NCI-H2171 (cell line): Measurements from ENCODE around the gene PLAAT5.
"Not testable (repeated sequence)": the region's sequence is repeated elsewhere in the genome, so short reads cannot be mapped to it uniquely, and the experiment has no call there.

Experiments used
- DNase-seq: peaks from one replicate; lab custom pipeline; 2025; lab: John Stamatoyannopoulos, UW

Gene PLAAT5, protein sequence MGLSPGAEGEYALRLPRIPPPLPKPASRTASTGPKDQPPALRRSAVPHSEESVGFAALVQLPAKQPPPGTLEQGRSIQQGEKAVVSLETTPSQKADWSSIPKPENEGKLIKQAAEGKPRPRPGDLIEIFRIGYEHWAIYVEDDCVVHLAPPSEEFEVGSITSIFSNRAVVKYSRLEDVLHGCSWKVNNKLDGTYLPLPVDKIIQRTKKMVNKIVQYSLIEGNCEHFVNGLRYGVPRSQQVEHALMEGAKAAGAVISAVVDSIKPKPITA

DNA sequence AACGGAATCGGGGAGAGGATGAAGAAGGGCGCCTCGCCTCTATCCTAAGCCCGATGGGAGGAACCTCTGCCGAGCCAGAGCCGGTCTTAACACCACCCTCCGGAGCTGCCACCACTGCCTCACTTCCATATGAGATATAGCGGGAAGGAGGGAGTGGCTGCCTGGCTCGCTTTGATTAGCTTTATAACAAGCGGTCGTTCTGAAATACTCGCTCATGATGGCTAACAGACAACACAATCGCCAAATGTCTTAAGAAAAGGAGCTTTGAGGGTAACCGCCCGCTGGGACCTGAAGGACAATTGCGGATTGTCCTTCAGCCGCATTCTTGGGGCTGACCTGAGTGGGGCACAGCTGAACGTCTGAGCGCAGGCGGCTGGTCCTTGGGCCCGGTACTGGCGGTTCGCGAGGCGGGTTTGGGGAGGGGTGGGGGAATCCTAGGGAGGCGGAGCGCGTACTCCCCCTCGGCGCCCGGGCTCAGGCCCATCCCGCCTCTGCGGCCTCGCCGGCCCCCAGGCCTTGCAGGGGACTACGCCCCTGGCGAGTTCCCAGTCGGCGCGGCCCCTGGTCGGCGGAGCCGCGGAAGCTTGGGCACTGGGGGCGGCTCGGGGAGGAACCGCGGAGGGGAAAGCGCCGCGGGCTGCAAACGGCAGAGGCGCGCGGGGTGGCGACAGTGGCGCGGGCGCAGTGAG, at the start of gene PLAAT5:
TSS of gene PLAAT5 (minus strand) at position 617 of the 689 bp plus-strand sequence. CDS start at position 484, 133 bp downstream.
- no peak for DNase-seq

DNA sequence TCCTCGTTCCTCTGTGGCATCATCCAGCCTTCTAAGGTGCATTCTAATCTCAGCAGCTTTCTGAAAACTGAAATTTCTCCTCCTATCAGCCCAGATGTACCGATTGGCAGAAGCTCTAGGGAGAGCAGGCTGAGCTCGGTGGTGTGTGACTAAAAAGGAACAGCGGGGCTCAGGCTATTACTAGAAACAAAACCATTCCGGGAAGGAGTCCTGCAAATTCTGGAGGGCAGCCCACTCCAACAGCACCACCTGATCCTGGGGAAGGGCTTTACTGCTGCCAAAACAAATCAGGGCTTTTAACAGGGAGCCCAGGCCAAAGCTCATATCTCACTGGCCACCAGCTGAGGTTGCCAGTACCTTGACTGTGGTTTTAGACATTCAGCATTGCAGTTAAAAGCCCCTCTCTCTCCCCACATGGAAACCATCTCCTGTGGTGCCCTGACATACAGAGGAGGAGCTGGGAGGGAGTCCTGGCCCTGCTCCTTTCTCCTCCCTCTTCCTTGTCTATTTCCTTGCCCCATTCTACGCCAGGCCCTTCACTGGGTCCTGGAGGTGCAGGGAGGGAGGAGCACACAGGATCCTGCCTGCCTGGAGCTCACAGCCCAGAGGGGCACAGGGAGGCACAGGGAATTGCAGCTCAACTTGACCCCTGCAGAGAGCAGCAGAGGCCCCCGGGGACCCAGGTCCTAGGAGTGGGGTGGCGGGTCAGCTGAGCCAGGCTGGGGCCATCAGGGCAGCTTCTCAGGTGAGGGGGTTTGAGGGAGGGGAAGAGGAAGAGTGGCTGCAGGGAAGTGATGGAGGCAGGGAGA, 46.5 kb upstream of the PLAAT5 start:
- peak; percentile 43 for DNase-seq

DNA sequence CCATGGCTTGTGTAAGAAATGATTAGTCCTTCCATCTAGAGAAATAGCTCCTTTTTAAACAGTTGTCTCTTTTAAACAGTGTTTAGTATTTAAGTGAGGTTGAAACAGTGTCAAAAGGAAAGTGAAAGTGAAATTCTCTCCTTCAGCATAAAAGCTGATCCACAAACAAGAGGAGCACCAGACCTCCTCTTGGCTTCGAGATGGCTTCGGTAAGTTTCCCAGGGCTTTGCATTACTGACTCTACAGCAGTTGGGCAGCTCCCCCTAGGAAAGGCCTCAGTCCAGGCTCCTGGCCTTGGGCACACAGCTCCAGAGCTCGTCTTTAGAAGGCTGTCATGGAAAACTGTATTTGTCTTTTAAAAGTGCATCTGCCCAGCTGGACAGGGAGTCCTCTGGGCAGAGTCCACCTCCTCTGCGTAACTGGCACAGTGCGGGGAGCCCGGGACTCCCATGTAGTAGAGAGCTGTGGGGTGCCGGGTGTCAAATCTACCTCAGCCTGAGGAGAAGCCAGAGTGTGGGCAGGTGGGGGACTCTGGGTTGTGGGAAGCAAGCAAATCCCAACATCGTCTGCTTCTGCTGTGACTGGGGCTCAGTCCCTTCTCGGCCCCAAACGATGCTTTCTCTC, 45.8 kb upstream of the PLAAT5 start, which contains the start of gene PLAAT4:
TSS of gene PLAAT4 (plus strand) at position 140 of the 624 bp plus-strand sequence. CDS start at position 201, 61 bp downstream.
- DNase-seq = no peak

DNA sequence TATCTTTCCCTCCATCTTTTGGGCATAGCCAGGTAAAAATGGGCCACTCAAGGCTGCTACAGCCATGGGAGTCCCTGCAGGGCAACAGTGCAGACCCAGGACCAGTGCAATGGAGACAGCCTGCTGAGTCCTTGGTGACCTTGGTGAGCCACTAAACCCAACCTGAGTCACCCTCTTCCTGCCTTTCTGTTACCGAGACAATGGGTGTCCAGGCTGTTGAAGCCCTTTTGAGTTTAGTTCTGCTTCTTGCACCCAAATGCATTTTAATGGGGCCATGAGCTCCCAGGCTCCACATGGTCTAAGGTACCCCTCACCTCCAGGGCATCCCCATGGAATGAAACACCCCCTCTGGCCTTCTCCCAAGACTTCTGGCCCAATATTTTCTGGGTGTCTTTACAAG, 44.8 kb upstream of the PLAAT5 start:
- no peak for DNase-seq

DNA sequence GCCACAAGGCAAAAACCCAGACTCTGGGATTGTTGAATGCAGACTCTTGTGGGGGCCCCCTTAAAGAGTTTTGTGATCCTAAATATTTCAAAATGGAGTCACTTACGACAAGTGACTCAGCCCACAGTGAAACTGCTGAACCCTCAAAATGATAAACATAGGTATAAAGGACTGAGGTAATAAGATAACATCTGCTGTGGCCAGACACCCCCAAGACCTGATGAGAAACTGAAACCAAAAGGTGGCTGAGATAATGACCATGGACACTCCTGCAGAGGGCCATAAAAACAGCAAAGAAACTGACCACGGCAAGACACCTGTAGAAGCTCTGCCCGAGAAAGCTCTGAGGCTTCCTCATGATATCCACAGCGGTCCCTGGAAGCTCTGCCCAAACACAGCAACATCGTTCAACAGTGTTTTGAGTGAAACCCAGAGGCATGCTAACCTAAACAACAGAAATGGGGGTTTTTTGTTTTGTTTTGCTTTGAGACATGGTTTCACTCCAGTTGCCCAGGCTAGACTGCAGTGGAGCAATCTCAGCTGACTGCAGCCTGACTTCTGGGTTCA, 44.0 kb upstream of the PLAAT5 start:
- DNase-seq = no peak

DNA sequence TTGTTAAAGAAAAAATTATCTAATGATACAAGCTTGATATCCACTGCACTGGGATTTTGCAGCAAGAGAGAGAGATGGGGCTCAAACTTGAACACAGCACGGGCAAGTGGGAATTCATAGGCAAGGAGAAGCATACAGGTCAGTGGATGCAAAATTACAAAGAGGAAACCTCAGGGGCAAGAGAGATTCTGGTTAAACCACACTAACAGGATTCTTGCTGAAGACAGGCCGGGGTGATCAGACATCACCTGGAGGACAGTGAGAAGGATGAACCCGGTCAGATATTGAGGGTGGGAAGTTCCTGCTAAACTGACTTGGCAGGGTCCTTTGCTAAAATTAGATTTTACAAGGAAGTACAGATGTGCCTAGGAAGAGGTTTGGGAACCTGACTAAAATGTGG, 43.1 kb upstream of the PLAAT5 start:
- DNase-seq = no peak

DNA sequence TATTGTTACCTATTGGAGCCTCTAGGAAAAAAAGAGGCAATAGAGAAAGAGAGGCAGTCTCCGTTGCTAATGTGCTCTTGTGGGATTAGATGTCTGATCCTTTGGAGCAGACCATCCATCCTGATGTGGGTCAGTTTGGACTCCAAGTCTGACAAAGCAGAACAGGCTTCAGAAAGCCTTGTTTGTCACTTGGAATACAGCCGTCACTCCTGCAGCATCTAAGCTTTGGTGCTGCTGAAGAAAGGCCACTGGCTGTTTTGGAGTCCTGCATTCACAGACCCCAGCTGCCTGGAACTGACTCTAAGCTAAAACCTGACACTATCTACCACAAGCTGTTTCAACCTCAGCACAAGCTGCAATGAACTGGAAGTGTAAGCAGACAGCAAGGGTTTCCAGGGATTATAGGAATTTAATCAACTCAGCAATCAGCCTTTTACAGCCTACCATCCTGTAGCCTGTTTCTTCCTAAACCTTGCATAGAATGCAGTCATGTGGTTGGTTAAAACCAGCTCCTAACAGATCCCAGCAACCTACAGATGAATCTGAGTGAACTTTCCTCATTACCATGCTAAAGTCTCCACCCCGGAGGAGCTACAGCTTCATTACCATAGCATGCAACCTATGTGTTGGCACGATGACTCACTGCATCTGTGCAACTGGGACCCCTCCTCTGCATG, 42.0 kb upstream of the PLAAT5 start:
- DNase-seq = no peak

DNA sequence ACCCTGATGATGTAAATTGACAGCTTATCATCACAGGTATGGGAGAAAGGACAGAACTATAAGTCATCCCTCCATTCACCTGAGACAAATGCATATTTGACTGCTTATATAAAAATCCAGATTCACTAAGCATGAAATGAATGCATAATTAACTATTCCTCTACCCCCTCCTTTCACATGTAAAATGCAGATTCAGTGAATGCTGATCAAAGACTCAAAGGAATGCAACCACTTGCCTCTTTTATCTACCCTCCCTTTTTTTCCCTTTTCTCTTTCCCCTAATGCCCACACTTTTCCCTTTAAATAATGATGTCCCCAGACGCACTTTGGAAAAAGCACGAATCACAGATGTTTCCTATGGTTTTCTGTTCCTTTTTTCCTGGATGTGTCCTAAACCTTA, 41.1 kb upstream of the PLAAT5 start:
- DNase-seq = no peak

DNA sequence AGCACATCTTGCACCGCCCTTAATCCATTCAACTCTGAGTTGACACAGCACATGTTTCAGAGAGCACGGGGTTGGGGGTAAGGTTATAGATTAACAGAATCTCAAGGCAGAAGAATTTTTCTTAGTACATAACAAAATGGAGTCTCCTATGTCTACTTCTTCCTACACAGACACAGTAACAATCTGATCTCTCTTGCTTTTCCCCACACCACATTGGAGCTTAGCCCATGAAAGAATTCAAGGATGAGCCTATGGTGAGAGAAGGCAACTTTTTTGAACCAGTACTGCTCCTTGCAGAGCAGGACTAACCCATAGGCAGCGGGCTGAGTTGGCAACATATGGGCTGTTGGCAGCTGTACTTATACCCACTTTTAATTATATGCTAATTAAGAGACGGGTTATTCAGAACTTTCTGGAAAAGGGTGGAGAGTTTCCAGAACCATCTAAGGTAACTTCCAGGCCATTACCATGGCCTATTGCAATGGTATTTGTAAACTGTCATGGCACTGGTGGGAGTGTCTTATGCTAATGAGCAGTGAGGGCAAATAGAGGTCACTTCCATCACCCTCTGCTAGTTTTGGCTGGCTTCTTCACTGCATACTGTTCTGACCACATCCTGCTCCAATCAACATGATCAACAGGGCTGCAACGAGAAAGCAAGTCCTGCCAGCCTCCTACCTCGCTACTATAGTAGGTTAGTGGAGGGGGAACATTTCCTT, 40.3 kb upstream of the PLAAT5 start:
- not testable (repeated sequence) for DNase-seq

DNA sequence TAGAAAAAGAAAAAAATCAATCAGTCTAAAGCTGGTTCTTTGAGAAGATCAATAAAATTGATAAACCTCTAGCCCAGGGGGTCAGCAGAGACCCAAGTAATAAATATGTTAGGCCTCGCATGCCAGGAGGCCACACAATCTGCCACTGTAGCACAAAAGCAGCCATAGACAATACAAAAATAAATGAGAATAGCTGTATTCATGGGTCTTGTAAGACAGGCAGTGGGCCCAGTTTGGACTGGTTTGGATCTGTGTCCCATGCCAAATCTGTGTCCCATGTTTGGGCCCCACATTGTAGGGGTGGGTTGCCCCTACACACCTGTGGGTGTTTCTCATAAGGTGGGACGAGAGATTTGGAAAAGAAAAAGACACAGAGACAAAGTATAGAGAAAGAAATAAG, 39.1 kb upstream of the PLAAT5 start:
- no peak for DNase-seq

DNA sequence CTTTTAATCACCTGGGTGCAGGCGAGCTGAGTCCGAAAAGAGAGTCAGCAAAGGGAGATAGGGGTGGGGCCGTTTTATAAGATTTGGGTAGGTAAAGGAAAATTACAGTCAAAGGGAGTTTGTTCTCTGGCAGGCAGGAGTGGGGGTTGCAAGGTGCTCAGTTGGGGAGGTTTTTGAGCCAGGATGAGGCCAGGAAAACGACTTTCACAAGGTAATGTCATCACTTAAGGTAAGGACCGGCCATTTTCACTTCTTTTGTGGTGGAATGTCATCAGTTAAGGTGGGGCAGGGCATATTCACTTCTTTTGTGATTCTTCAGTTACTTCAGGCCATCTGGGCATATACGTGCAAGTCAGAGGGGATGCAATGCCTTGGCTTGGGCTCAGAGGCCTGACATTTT, 38.4 kb upstream of the PLAAT5 start:
- DNase-seq = not testable (repeated sequence)

DNA sequence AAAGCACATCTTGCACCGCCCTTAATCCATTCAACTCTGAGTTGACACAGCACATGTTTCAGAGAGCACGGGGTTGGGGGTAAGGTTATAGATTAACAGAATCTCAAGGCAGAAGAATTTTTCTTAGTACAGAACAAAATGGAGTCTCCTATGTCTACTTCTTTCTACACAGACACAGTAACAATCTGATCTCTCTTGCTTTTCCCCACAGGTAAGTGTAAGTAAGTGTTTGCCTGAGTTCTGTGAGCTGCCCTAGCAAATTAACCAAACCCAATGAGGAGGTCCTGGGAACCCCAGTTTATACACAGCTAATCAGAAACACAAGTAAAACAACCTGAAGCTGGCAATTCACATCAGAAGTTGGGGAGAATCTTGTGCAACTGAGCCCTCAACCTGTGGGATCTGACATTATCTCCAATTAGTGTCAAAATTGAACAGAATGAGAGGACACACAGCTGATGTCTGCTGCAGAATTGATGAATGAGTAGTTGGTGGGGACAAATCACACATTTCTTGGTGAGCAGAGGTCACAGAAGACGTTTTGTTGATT, 37.8 kb upstream of the PLAAT5 start:
- DNase-seq = not testable (repeated sequence)

DNA sequence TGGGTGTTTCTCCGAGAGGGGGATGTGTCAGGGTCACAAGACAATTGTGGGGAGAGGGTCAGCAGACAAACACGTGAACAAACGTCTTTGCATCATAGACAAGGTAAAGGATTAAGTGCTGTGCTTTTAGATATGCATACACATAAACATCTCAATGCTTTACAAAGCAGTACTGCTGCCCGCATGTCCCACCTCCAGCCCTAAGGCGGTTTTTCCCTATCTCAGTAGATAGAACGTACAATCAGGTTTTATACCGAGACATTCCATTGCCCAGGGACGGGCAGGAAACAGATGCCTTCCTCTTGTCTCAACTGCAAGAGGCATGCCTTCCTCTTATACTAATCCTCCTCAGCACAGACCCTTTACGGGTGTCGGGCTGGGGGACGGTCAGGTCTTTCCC, 37.2 kb upstream of the PLAAT5 start:
- DNase-seq = not testable (repeated sequence)

DNA sequence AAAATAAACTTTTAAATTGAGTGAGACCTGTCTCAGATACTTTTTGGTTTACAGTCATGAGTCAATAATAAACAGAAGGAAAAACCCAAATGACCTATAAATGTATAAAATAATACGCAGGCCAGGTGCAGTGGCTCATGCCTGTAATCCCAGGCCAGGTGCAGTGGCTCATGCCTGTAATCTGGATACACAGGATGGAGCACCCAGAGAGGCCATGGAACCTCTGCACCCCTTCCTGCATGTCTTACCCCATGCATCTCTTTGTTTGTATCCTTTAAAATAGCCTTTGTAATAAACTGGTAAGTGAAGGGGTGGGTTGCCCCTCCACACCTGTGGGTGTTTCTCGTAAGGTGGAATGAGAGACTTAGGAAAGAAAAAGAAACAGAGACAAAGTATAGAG, 36.7 kb upstream of the PLAAT5 start:
- no peak for DNase-seq

DNA sequence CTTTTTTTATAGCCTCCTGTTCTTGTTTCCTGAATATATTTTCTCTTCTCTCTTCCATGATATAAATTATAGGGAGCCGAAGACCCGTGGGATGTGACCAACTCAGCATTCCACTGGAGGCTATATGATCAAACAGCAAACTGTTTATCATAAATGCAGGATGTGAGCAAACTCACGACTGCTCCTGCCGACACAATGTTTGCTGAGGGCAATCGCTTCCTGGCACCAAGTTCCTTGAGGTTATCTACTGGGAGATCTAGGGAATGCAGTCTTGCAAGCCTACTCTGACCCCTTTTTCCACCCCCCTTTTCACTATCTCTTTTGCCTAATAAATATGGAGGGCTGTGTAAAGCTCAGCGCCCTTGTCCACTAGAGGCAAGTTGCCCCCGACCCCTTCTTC, 32.2 kb upstream of the PLAAT5 start:
- DNase-seq = no peak

DNA sequence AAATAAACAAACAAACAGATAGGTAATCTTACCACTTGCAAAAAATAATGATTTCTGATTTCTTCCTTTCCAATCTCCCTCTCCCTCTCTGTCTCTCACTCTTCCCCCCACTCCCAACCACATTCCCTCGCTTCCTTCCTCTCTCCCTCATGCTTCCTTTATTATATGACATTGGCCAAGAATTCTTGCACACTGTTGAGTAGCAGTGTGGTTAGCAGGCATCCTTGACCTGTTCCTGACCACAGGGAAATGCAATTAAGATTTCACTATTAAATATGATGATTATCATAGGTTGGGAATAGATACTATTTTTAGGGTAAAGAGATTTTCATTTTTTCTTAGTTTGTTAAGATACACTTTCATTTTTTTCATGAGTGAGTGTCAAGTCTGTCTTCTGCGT, 30.9 kb upstream of the PLAAT5 start:
- DNase-seq = no peak

DNA sequence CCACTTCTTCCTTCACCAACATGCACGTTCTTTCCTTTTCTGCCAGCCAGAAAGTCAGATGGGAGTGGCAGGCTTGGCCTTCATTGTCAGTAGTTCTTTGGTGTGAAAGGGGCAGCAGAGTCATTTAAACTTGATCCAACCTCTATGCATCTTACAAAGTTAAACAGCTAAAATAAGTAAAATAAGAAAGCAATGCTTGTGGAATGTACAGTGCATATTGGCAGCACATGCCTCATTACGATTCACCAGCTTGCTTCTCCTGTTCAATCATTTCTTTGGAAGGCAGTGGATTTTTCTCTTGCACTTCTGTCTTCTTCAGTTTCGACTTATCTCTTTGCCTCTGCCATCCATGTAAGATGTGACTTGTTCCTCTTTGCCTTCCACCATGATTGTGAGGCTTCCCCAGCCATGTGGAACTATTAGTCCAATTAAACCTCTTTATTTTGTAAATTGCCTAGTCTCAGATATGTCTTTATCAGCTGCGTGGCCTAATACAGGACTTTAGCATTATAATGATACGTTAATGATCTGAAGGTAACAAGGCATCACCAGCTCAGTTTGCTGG, 29.7 kb upstream of the PLAAT5 start:
- no peak for DNase-seq

DNA sequence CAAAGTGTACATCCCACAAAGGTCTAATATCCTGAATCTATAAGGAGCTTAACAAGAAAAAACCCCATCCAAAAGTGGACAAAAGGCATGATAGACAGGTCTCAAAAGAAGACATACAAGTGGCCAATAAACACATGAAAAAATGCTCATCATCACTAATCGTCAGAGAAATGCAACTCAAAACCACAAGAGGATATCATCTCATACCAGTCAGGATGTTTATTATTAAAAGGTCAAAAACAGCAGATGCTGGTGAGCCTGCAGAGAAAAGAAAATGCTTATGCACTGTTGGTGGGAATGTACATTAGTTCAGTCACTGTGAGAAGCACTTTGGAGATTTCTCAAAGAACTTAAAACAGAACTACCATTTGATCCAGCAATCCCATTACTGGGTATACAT, 27.6 kb upstream of the PLAAT5 start:
- no peak for DNase-seq

DNA sequence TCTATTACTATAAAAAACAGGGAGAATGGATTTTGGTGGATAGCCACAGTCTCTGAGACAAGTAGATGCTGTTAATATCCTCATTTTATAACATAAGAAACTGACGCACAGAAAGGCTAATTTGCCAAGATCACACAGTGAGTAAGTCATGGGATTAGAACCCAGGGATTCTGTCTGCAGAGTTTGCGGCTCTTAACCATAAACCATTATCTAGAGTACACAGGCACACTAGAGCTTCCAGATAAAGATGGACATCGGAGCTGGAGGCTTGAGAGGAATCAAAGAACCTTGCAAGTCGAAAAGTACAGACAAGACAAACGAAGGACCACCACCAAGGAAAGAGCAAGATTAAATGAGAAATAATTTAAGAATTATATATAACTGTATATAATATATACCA, 26.2 kb upstream of the PLAAT5 start:
- DNase-seq = no peak

DNA sequence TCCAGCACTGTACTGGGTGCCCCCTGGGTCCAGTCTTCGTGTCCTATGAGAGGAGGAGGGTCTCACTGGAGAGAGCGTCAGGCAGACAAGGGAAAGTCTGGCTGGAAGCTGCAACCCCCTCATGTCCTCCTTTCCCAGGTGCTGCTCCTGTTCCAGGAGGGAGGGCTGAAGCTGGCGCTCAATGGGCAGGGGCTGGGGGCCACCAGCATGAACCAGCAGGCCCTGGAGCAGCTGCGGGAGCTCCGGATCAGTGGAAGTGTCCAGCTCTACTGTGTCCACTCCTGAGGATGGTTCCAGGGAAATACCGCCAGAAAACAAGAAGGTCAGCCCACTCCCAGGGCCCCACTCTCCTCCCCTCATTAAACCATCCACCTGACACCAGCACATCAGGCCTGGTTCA, 25.1 kb upstream of the PLAAT5 start:
- no peak for DNase-seq
